HL-60 (cell line): ENCODE results near the gene MICAL2.

Experiments
- DNase-seq, 2 experiments: peaks; one replicate each; pipeline ENCODE4 v3.0.0-alpha.2; 2010 to 2020; ENCODE audit warnings: low read depth in 1 of 2, low spot score in 1 of 2
- H3K27ac ChIP-seq: fragments of 250-450 bp; sonication (Bioruptor Pico); replicated peaks from 2 replicates; pipeline ENCODE4 v1.5.1; 2020; ENCODE audit warnings: mild to moderate bottlenecking, moderate library complexity
- H3K27me3 ChIP-seq: fragments of 250-450 bp; sonication (Bioruptor Pico); 2 replicates; pipeline ENCODE4 v1.5.1; 2021; ENCODE audit warnings: mild to moderate bottlenecking, moderate library complexity; ENCODE audit not compliant: insufficient read depth, poor library complexity, severe bottlenecking
- H3K4me3 ChIP-seq: replicated peaks from 2 replicates; pipeline ENCODE4 v1.5.1; 2011; ENCODE audit warnings: mild to moderate bottlenecking, control low read depth, low read length; ENCODE audit not compliant: insufficient read depth
- CTCF ChIP-seq: IDR thresholded peaks from one replicate; pipeline ENCODE4 v1.5.1; 2011; ENCODE audit warnings: low read length, control low read depth, inconsistent platforms; ENCODE audit not compliant: insufficient read depth
- GABPA ChIP-seq: IDR thresholded peaks from 2 replicates; pipeline ENCODE4 v1.6.1; 2012; ENCODE audit warnings: low read depth
- POLR2AphosphoS5 ChIP-seq: IDR thresholded peaks from 2 replicates; pipeline ENCODE4 v1.6.1; 2012; ENCODE audit warnings: low read depth
- REST ChIP-seq: IDR thresholded peaks from 2 replicates; pipeline ENCODE4 v1.6.1; 2012; ENCODE audit warnings: low read depth; ENCODE audit not compliant: insufficient replicate concordance
- SPI1 ChIP-seq: IDR thresholded peaks from 2 replicates; pipeline ENCODE4 v1.6.1; 2012; ENCODE audit warnings: low read depth, mild to moderate bottlenecking, borderline replicate concordance

Gene MICAL2

GRCh38 chr11:12281571-12282478 is 171.4 kb downstream of the MICAL2 start:
- TF ChIP-seq CTCF (peak; percentile 82), GABPA (no peak)
- H3K27ac ChIP-seq: no peak overlapping the region
- H3K27me3 ChIP-seq: no peaks in the 10 kb centered on the region
- no peak overlapping the region for H3K4me3 ChIP-seq
- peak; percentile 52 to 74 for DNase-seq

GRCh38 chr11:12282676-12283075 is 172.3 kb downstream of the MICAL2 start:
- DNase-seq: no peak
- no peak overlapping the region for H3K27ac ChIP-seq
- H3K27me3 ChIP-seq: no peaks in the 10 kb centered on the region
- TF ChIP-seq GABPA (no peak), SPI1 (no peak), POLR2AphosphoS5 (no peak), REST (no peak), CTCF (no peak)
- no peak overlapping the region for H3K4me3 ChIP-seq

- no peaks in the 10 kb centered on the region for H3K27me3 ChIP-seq
- H3K4me3 ChIP-seq: no peak overlapping the region
- peak; percentile 16 to 18 for DNase-seq
- no peak overlapping the region for H3K27ac ChIP-seq
- TF ChIP-seq POLR2AphosphoS5: no peak
- no peak for TF ChIP-seq CTCF
- no peak for TF ChIP-seq REST
- TF ChIP-seq GABPA: no peak
- TF ChIP-seq SPI1: no peak
Measured at GRCh38 chr11:12284316-12285050, 174.1 kb downstream of the MICAL2 start.
